ENCODE results near the gene STX16. TPM values are rescaled to one million over a fixed set of nuclear protein-coding genes. Genes with fewer than 3 reads are reported as not detected.

Gene STX16
- polyA plus RNA-seq, 6 donors from 2014 or later, result 15.7 to 35.7 (median 20.8) TPM

DNA sequence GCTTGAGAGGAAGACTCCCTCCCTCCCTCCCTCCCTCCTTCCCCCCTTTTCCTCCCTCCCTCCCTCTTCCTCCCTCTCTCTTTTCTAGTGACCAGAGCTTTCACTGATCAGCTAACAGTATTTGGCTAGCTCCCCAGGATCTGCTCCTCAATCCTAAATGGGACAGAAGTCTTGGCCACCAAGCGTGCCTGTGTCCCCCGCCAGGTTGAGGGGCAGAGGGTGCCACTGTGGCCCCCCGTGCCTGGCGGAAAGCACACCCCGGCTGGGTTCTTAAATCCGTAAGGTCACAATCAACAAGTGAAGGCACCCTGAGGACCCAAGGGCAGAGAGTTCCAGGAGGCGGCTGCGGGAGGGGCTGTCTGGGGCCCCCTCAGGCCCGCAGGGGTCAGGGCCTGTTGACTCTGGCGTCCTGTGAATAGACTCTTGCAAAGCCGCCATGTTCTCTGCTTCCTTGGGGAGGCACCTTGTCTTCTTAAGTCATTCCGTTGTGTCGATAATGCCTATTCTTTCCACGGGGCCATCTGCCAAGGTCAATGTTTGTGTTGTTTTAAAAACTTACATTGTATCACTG is 38.9 kb upstream of the STX16 start:
- H3K27ac Mint-ChIP-seq, result no peak overlapping the region
- ATAC-seq (ENCODE audit: low read depth in 2 of 2) (no peak), DNase-seq (no peak)
- H3K36me3 Mint-ChIP-seq, result no peaks in the 10 kb centered on the region
- H3K9me3 Mint-ChIP-seq, result peaks cover 0 to under 1% (median 0%) of the 10 kb centered on the region in 7 donors
- H3K27me3 Mint-ChIP-seq, result peaks cover 0 to 37% (median 34%) of the 10 kb centered on the region in 3 donors
- H3K4me3 Mint-ChIP-seq, result no peak overlapping the region
- no peaks in the 10 kb centered on the region for H3K4me1 Mint-ChIP-seq

DNA sequence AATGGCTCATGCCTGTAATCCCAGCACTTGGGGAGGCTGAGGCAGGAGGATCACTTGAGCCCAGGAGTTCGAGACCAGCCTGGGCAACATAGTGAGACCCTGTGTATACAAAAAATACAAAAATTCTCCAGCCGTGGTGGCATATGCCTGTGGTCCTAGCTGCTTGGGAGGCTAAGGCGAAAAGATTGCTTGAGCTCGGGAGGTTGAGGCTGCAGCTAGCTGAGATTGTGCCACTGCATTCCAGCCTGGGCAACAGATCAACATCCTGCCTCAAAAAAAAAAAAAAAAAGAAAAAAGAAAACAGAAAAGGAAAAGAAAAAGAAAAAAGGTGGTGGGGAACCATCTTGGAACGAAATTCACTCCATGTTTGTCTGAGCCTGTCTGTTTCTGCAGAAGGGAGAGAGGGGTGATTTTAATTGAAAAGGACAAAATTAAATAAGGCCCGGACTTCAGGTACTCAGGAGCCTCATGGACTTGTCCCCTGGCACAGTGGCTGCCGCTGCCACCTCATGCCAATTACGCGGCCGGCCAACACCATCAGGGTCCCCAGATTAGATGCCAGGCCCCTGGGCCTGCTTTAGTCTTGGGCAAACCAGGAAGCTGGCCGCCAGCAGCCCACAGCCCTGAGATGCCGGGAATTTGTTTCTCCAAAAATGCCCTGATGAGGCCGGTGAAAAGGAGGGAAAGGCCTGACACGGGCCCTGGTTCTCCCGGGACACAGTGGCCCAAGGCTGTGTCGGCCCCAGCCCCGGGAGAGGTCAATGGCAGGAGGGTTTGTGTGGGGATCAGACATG is 37.8 kb upstream of the STX16 start:
- Mint-ChIP-seq H3K36me3 (no peaks in the 10 kb centered on the region), H3K4me3 (peak overlapping the region in 1 of 8 donors; percentile 25)

DNA sequence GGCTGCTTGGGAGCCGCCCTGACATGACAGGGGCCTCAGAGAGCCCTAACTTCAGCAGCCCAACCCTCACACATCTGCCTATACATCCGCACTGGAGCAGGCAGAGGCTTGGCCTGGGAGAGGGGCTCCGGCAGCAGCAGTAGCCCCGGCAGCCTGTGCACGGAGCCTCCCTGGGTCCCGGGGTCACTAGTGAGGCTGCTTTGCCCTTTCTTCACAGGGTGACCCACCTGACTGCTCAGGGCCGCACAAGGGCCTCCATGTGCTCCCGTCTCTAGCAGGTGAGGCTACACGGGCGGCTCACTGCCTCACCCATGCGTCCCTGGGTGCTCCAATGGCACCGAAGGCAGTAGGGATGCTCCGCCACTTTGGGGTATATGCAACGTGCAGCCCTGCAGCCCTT is 36.7 kb upstream of the STX16 start:
- H3K9me3 Mint-ChIP-seq, result peaks cover 0 to 4% (median 3%) of the 10 kb centered on the region in 7 donors
- no peaks in the 10 kb centered on the region for H3K4me1 Mint-ChIP-seq
- H3K36me3 Mint-ChIP-seq, result no peaks in the 10 kb centered on the region
- DNase-seq, result no peak
- H3K4me3 Mint-ChIP-seq, result no peak overlapping the region
- peaks cover 9 to 49% (median 40%) of the 10 kb centered on the region in 3 donors for H3K27me3 Mint-ChIP-seq
- no peak for ATAC-seq (ENCODE audit: low read depth in 2 of 2)
- H3K27ac Mint-ChIP-seq, result no peak overlapping the region

More for the DNA sequence above, 37.8 kb upstream of the STX16 start:
- peaks cover 0 to 4% (median 3%) of the 10 kb centered on the region in 7 donors for H3K9me3 Mint-ChIP-seq
- no peak overlapping the region for H3K27ac Mint-ChIP-seq
- H3K27me3 Mint-ChIP-seq, result peaks cover 4 to 41% (median 34%) of the 10 kb centered on the region in 3 donors
- no peak for DNase-seq
- ATAC-seq (ENCODE audit: low read depth in 2 of 2), result no peak
- H3K4me1 Mint-ChIP-seq, result no peaks in the 10 kb centered on the region

DNA sequence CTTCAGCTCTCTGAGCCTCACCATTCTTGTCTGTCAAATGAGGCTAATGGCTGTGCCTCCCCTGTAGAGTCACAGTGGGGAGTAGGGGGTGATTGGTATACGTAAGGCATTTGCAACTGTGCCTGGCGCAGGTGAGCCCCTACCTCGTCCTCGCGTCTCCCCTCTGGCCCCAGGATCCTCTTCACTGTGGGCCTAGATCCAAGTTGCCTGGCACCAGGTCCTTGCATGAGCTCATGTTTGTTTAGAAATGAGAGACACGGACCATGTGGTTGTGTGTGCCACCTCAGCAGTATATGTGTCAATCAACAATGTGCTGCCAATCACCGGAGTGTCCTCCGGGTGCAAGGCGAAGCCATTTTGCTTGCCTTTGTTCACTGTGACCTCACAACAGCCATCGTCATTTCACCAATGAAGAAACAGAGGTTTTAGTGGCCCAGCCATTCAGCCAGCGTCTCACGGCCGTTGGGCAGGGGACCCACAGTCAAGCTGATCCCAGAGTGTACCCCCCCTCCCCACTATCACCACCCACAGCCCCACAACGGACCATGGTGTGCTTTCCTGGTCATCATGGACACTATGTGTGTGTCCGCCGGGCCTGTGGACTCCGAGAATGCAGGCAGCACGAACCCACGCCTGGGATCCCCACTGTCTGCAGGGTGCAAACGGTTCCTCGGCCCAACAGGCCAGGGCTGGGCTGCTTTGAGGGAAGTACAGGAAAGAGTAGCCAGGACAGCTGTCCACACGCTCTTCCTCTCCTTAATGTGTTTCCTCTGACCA is 35.9 kb upstream of the STX16 start:
- Mint-ChIP-seq H3K27me3 (peaks cover 14 to 57% (median 48%) of the 10 kb centered on the region in 3 donors), H3K27ac (no peak overlapping the region), H3K4me3 (no peak overlapping the region), H3K9me3 (peaks cover 0 to 4% (median 3%) of the 10 kb centered on the region in 7 donors), H3K36me3 (no peaks in the 10 kb centered on the region), H3K4me1 (no peaks in the 10 kb centered on the region)
- DNase-seq (no peak), ATAC-seq (ENCODE audit: low read depth in 2 of 2) (no peak)

- H3K36me3 Mint-ChIP-seq, result no peaks in the 10 kb centered on the region
- H3K4me3 Mint-ChIP-seq, result no peak overlapping the region
- peaks cover 0 to 4% (median 3%) of the 10 kb centered on the region in 7 donors for H3K9me3 Mint-ChIP-seq
- ATAC-seq (ENCODE audit: low read depth in 2 of 2) (no peak), DNase-seq (no peak)
- H3K27me3 Mint-ChIP-seq, result peaks cover 23 to 59% (median 48%) of the 10 kb centered on the region in 3 donors
- no peaks in the 10 kb centered on the region for H3K4me1 Mint-ChIP-seq
- no peak overlapping the region for H3K27ac Mint-ChIP-seq
Measured at GRCh38 chr20:58616411-58616810, 34.7 kb upstream of the STX16 start.

DNA sequence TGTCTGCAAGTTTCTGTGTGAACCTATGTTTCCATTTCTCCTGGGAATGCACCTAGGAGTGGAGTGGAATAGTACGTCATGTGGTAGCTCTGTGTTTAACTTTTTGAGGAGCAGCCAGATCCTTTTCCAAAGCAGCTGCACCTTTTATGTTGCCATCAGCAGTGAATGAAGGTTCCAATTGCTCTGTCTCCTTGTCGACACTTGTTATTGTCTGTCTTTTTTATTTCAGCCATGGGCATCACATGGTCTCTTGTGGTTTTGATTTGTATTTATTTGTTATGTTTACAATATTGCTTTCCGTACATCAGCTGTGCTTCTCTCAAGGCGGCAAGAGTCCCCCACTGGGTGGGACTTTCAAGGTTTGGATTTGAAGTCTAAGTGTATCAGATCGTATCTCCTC is 33.9 kb upstream of the STX16 start:
- Mint-ChIP-seq H3K4me1 (no peaks in the 10 kb centered on the region), H3K4me3 (no peak overlapping the region), H3K9me3 (peaks cover 0 to 4% (median 3%) of the 10 kb centered on the region in 7 donors), H3K27me3 (peaks cover 30 to 63% (median 54%) of the 10 kb centered on the region in 3 donors), H3K36me3 (no peaks in the 10 kb centered on the region), H3K27ac (no peak overlapping the region)
- DNase-seq, result no peak
- no peak for ATAC-seq (ENCODE audit: low read depth in 2 of 2)

- ATAC-seq (ENCODE audit: low read depth in 2 of 2) (no peak), DNase-seq (no peak)
- no peaks in the 10 kb centered on the region for H3K4me1 Mint-ChIP-seq
- no peak overlapping the region for H3K4me3 Mint-ChIP-seq
- peaks cover 32 to 54% (median 54%) of the 10 kb centered on the region in 3 donors for H3K27me3 Mint-ChIP-seq
- H3K9me3 Mint-ChIP-seq, result peaks cover 0 to 4% (median 3%) of the 10 kb centered on the region in 7 donors
- H3K36me3 Mint-ChIP-seq, result no peaks in the 10 kb centered on the region
- peak overlapping the region in 1 of 6 donors; percentile 17 for H3K27ac Mint-ChIP-seq
Measured at GRCh38 chr20:58618351-58619076, 32.6 kb upstream of the STX16 start.

DNA sequence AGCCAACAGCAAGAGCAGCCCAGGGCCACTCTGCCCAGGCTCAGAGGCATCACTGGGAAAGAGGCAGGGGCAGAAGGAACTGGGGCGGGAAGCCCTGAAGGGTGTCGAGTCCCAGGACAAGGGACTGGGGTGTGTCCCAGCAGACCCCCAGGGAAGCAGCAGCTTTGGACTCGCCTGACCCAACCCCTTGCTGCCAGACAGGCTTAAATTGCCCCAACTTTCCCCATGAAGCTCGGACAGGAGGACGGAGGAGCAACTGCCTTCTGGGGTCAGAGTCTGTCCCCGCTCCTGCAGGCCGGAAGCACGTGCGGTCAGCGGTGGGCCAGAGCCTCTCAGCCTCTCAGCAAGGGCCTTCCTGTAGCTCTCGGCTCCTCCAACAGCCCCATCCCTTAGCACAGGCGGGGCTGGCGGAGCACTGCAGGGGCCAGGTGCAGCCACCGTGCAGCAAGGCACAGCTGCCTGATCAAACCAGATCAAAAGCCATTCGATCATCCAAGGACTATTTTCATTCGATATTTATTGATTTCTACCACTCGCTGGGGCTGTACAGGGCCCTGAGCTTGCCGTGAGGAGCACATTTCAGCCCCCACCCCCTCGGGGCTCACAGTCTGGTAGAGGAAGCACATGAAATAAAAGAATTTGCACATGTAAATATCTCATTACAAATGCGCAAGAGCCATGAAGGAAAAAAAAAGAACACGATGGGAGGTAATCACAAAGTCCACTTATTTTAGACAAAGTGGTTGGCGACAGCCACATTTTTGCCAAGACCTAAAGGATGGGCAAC is 31.8 kb upstream of the STX16 start:
- Mint-ChIP-seq H3K9me3 (peaks cover 0 to 4% (median 3%) of the 10 kb centered on the region in 7 donors), H3K4me3 (no peak overlapping the region), H3K27me3 (peaks cover 32 to 54% (median 54%) of the 10 kb centered on the region in 3 donors), H3K4me1 (no peaks in the 10 kb centered on the region), H3K27ac (no peak overlapping the region), H3K36me3 (no peaks in the 10 kb centered on the region)
- DNase-seq, result no peak
- ATAC-seq (ENCODE audit: low read depth in 2 of 2), result no peak

DNA sequence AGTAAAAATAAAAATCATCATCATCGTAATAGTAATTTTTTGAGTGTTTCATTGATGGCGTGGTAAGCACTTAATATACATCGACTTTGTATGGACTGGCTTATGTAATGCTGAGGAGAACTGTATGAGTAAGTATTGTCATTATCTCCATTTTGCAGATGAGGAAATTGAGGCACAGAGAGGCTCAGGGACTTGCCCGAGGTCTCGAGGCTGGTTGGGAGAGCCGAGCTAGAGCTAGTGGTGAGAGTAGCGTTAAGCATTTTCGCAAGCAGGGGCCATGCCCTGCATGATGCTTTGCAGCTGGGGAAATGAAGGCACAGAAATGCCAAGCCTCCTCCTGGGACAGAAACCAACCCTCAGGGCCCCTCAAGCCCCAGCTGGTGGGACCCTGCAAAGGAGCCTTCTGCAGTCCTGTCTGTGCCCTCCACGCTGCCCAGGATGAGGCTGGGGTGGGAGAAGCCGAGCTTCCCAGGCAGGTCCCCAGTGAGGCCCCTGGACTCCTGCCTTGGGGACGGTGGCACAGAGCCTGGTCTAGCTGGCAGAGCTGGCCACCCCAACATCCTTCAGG is 31.1 kb upstream of the STX16 start:
- no peak overlapping the region for H3K27ac Mint-ChIP-seq
- H3K4me1 Mint-ChIP-seq, result no peaks in the 10 kb centered on the region
- ATAC-seq (ENCODE audit: low read depth in 2 of 2), result no peak

DNA sequence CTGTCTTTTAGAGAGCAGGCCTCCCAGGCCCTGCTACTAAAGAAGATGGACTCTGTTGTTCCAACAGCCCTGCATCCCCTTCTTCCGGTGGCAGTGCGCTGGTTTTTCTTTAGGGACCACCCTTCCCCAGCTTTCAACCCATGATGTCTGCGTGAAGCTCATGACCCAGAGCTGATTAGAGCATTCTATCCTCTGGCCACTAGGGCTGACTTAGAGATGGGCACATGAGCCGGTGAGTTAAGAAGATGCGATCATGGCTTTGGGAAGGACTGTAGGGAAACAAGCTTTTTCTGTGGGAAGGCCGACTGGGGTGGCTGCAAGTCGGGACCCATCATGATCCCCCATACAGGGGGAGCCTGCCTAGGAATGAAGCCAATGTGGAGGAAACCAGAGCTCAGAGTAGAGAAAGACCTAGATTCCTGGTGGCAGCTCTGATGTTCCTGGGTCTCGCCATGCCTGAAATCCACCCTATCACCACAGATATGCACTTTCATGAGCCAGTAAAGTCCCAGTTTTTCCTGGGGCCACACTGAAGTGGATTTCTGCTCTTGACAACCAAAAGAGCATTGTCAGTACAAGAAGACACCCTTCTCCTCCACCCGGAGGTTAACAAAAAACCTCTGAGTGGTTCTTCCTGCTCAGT is 29.1 kb upstream of the STX16 start:
- Mint-ChIP-seq H3K4me1 (peaks cover 0 to 5% (median 5%) of the 10 kb centered on the region in 3 donors), H3K9me3 (peaks cover 0 to 4% (median 3%) of the 10 kb centered on the region in 7 donors), H3K27me3 (peaks cover 40 to 51% (median 48%) of the 10 kb centered on the region in 3 donors), H3K36me3 (no peaks in the 10 kb centered on the region), H3K27ac (no peak overlapping the region), H3K4me3 (no peak overlapping the region)
- ATAC-seq (ENCODE audit: low read depth in 2 of 2) (no peak), DNase-seq (no peak)

More for the DNA sequence above, 31.1 kb upstream of the STX16 start:
- no peaks in the 10 kb centered on the region for H3K36me3 Mint-ChIP-seq
- peaks cover 38 to 53% (median 52%) of the 10 kb centered on the region in 3 donors for H3K27me3 Mint-ChIP-seq
- no peak for DNase-seq
- no peak overlapping the region for H3K4me3 Mint-ChIP-seq
- H3K9me3 Mint-ChIP-seq, result peaks cover 0 to 4% (median 3%) of the 10 kb centered on the region in 7 donors

DNA sequence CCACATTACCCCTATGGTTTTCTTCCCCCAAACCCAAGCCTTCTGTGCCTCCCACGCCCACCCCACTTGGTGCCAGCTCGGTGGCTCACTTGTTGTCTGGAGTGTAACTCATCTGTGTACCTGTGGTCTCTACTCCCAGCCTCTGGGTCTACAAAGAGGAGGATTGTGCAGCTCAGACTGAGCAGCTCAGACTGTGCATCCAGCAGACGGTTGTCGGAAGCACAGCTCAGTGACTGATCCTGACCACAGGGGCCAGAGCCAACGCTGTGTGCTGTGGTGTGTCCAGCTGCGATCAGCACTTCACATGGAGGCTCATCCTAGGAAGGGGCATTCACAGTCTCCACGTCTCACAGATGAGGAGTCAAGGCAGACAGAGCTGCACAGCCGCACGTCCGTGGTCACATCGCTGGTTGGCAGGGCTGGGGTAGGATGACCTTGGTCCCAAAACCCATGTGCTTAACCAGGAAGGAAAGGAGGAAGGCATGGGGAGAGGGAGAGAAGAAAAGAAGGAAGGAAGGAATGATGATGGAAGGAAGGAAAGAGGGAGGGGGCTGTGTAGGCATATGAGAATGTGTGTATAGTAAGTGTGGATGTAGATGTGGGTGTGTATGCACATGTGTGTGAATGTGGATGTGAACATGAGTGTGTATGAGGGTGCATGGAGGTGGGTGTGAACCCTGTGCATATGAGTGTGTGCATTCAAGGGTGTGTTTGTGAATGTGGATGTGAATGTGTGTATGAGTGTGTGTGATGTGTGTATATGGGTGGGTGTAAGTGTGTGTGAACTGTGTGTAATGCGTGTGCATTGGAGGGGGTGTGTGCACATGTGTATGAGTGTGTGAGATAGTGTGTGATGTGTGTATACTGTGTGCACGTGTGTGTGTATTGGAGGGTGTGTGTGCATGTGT is 28.2 kb upstream of the STX16 start:
- Mint-ChIP-seq H3K4me1 (peaks cover 0 to 8% (median 7%) of the 10 kb centered on the region in 3 donors), H3K27me3 (peaks cover 39 to 45% (median 40%) of the 10 kb centered on the region in 3 donors), H3K9me3 (no peaks in the 10 kb centered on the region), H3K4me3 (no peak overlapping the region), H3K27ac (no peak overlapping the region), H3K36me3 (no peaks in the 10 kb centered on the region)
- no peak for ATAC-seq (ENCODE audit: low read depth in 2 of 2)
- no peak for DNase-seq
